HepG2 (cell line): ENCODE measurements around the gene TPO. TPM values are rescaled to one million over a fixed set of nuclear protein-coding genes. Genes with fewer than 3 reads are reported as not detected.

Experiments
- ATAC-seq: fragments of 200-7000 bp; cut with Tn5 transposase; 3 replicates; pipeline ENCODE4 v1.9.1; 2020; ENCODE audit warnings: mild to moderate bottlenecking, moderate library complexity
- BruUV-seq: library from RNA; stranded (reverse); fragments of 400-500 nt; replicated peaks from 2 replicates; lab custom pipeline; 2021; lab: Mats Ljungman, UMichigan
- CTCF ChIA-PET: fragments of 300-600 bp; formaldehyde crosslinking; extraction: SDS; loops from one replicate; lab custom pipeline; 2021; ENCODE audit warnings: low total read pairs, inconsistent platforms, low intra/inter-chr PET ratio; lab: Yijun Ruan, JAX
- POLR2A ChIA-PET: fragments of 350-600 bp; sonication (Branson Sonifier 250); formaldehyde crosslinking; loops from one replicate; lab custom pipeline; 2020; ENCODE audit warnings: antibody characterized with exemption, inconsistent platforms; lab: Yijun Ruan, JAX
- DNase-seq: peaks from one replicate; pipeline ENCODE4 v3.0.0-alpha.2; 2015; ENCODE audit warnings: low spot score
- FAIRE-seq: peaks from 3 replicates; lab custom pipeline; 2011; peaks lifted over from hg19 to GRCh38; lab: Jason Lieb, UNC
- H2AFZ ChIP-seq: one replicate; pipeline ENCODE4 v1.6.1; 2011; ENCODE audit warnings: low read length, inconsistent platforms
- H3K27ac ChIP-seq: fragments of 300-600 bp; 3 replicates; pipeline ENCODE4 v1.8.0; 2011; ENCODE audit warnings: mixed run types, mild to moderate bottlenecking, mixed read lengths, low read length, inconsistent platforms; ENCODE audit not compliant: insufficient read depth; ENCODE audit errors: extremely low read length
- H3K27me3 ChIP-seq, 2 experiments: fragments of 200-600 bp in 1 of 2; 2 replicates in 1 of 2; 3 replicates in 1 of 2; pipeline versions ENCODE4 v1.6.0 to v1.8.0; 2011; ENCODE audit warnings: low read length in 2 of 2, mild to moderate bottlenecking in 2 of 2, moderate library complexity in 2 of 2, inconsistent platforms in 1 of 2; ENCODE audit not compliant: insufficient read depth in 2 of 2, control insufficient read depth in 1 of 2
- H3K36me3 ChIP-seq, 2 experiments: fragments of 200-600 bp in 1 of 2; replicated peaks in 1 of 2; 2 replicates in 1 of 2; 3 replicates in 1 of 2; pipeline versions ENCODE4 v1.5.1 to v1.8.0; 2011; ENCODE audit warnings: low read length in 2 of 2, inconsistent platforms in 1 of 2; ENCODE audit not compliant: insufficient read depth in 2 of 2, control insufficient read depth in 1 of 2
- H3K4me1 ChIP-seq: 2 replicates; pipeline ENCODE4 v1.5.1; 2012; ENCODE audit warnings: low read length, inconsistent platforms; ENCODE audit not compliant: insufficient read depth
- H3K4me2 ChIP-seq: 2 replicates; pipeline ENCODE4 v1.6.0; 2011; ENCODE audit warnings: low read depth, low read length, inconsistent platforms
- H3K4me3 ChIP-seq, 3 experiments: fragments of 200-600 bp in 1 of 3; sonication (generic), shearing (Covaris generic) in 1 of 3; replicated peaks in 1 of 3; 2 replicates each; pipeline ENCODE4 v1.5.1; 2011 to 2016; ENCODE audit warnings: low read length in 3 of 3, inconsistent platforms in 2 of 3, low read depth in 2 of 3, mild to moderate bottlenecking in 2 of 3, control low read depth in 1 of 3, mixed read lengths in 1 of 3; ENCODE audit not compliant: insufficient read depth in 1 of 3
- H3K79me2 ChIP-seq: one replicate; pipeline ENCODE4 v1.6.1; 2011; ENCODE audit warnings: low read length, inconsistent platforms; ENCODE audit not compliant: insufficient read depth
- H3K9ac ChIP-seq: 2 replicates; pipeline ENCODE4 v1.6.0; 2011; ENCODE audit warnings: mild to moderate bottlenecking, low read depth, low read length, inconsistent platforms; ENCODE audit not compliant: insufficient read depth
- H3K9me3 ChIP-seq: 2 replicates; pipeline ENCODE4 v1.5.1; 2012; ENCODE audit warnings: mild to moderate bottlenecking, low read length
- H4K20me1 ChIP-seq: 2 replicates; pipeline ENCODE4 v1.6.0; 2011; ENCODE audit warnings: inconsistent platforms, mild to moderate bottlenecking, low read length, moderate library complexity; ENCODE audit not compliant: insufficient read depth
- BHLHE40 ChIP-seq: IDR thresholded peaks from 2 replicates; pipeline ENCODE4 v1.6.1; 2011; ENCODE audit warnings: low read length, improper control_type of control experiment
- JDP2 ChIP-seq: sonication (generic); formaldehyde crosslinking; IDR thresholded peaks from 2 replicates; pipeline ENCODE4 v1.8.1; 2022; ENCODE audit warnings: missing genetic modification reagents, borderline replicate concordance
- KDM3A ChIP-seq: IDR thresholded peaks from 2 replicates; pipeline ENCODE4 v1.6.1; 2018; ENCODE audit warnings: low read depth, missing compliant biosample characterization
- LBX2 ChIP-seq: sonication (generic); formaldehyde crosslinking; IDR thresholded peaks from 2 replicates; pipeline ENCODE4 v1.5.0; 2020; ENCODE audit warnings: missing genetic modification reagents, mild to moderate bottlenecking, borderline replicate concordance
- PHF5A ChIP-seq: IDR thresholded peaks from one replicate; pipeline ENCODE4 v1.6.1; 2018; ENCODE audit warnings: low read depth, missing genetic modification reagents; ENCODE audit not compliant: unreplicated experiment
- SRF ChIP-seq: IDR thresholded peaks from 2 replicates; pipeline ENCODE4 v1.6.1; 2011; ENCODE audit warnings: mild to moderate bottlenecking, low read depth, low read length, moderate library complexity
- TCF7 ChIP-seq: sonication (generic); IDR thresholded peaks from 2 replicates; pipeline ENCODE4 v1.6.1; 2016; ENCODE audit warnings: antibody characterized with exemption, low read depth
- ZBTB43 ChIP-seq: sonication (generic); formaldehyde crosslinking; conservative IDR thresholded peaks from 2 replicates; pipeline ENCODE4 v1.4.0; 2020; ENCODE audit warnings: missing genetic modification reagents
- ZFAT ChIP-seq: sonication (generic); formaldehyde crosslinking; conservative IDR thresholded peaks from 2 replicates; pipeline ENCODE4 v1.8.1; 2023; ENCODE audit warnings: missing genetic modification reagents, inconsistent platforms
- ZNF709 ChIP-seq: sonication (generic); formaldehyde crosslinking; IDR thresholded peaks from 2 replicates; pipeline ENCODE4 v1.5.0; 2020; ENCODE audit warnings: mild to moderate bottlenecking, missing genetic modification reagents
- WGBS: methylation state at CpG from one replicate; pipeline ENCODE4 v1.1.6; 2017; ENCODE audit warnings: low lambda C conversion rate; 5-methylcytosine and 5-hydroxymethylcytosine counted together
- in situ Hi-C: cut with HindIII; loops from 2 replicates; pipeline ENCODE4 v1.10.0; 2017; ENCODE audit warnings: low pct_unique_long_range_greater_than_20kb; ENCODE audit not compliant: extremely low pct_ligation_motif_present
- intact Hi-C: fragments of 100-400 bp; cut with micrococcal nuclease; formaldehyde crosslinking; loops from one replicate; pipeline ENCODE4 v1.10.0; 2022; ENCODE audit not compliant: unreplicated experiment
- polyA plus RNA-seq, 8 experiments: library from polyadenylated mRNA; depleted of rRNA in 3 of 8; stranded (reverse) in 7 of 8; unstranded in 1 of 8; fragments of >200 nt; fragmentation: Illumina TruSeq in 4 of 8; extraction: Trizol in 4 of 8; gene quantifications; 2 replicates each; pipeline versions ENCODE4 v1.2.1 to v1.2.3, GENCODE V29; 2011 to 2016; ENCODE audit warnings: low read depth in 4 of 8, missing spikeins in 1 of 8, mixed read lengths in 1 of 8; ENCODE audit not compliant: insufficient read depth in 1 of 8
- total RNA-seq, 5 experiments: library from RNA; depleted of rRNA; stranded (reverse); fragments of >200 nt; fragmentation: Illumina TruSeq; extraction: Trizol; gene quantifications; 2 replicates each; pipeline ENCODE4 v1.2.3, GENCODE V29; 2016; ENCODE audit warnings: low read depth in 1 of 5

The TPO gene
- total and polyA plus RNA-seq, 2 of the 13 experiments (the other 11 are each of a cell fraction or from before 2014, with no cell fraction given): not detected

- no peak for DNase-seq
- BruUV-seq: no TSS peak
- H3K9me3 ChIP-seq: no peaks in the 10 kb centered on the region
- TF ChIP-seq ZFAT (CRISPR knock-in tag) (no peak), PHF5A (CRISPR knock-in tag) (no peak), ZNF709 (CRISPR knock-in tag) (no peak), JDP2 (CRISPR knock-in tag) (no peak), SRF (no peak), KDM3A (CRISPR knock-in tag) (no peak), TCF7 (no peak), LBX2 (CRISPR knock-in tag) (no peak), BHLHE40 (no peak), ZBTB43 (CRISPR knock-in tag) (no peak)
- TF ChIP-seq, all 625 proteins: peak for 0
- H3K9ac ChIP-seq: no peak overlapping the region
- H3K4me1 ChIP-seq: no peaks in the 10 kb centered on the region
- no peak overlapping the region for H3K4me2 ChIP-seq
- intact Hi-C loops (no loop called here), in situ Hi-C loops (no loop called here)
- no peak for ATAC-seq
- WGBS: 13% methylated on average over 9 of the region's 9 CpGs
- H3K79me2 ChIP-seq: no peaks in the 10 kb centered on the region
- H3K36me3 ChIP-seq: no peaks in the 10 kb centered on the region
- ChIA-PET POLR2A (no interaction called here), CTCF (no interaction called here)
- no peak overlapping the region for H3K27ac ChIP-seq
- peaks cover 5 to 79% of the 10 kb centered on the region in 2 experiments; a peak in 4 of 5 replicates for H3K27me3 ChIP-seq
- H2AFZ ChIP-seq: no peak overlapping the region
- FAIRE-seq: no peak
- H3K4me3 ChIP-seq: no peak overlapping the region
- H4K20me1 ChIP-seq: no peaks in the 10 kb centered on the region
Observed at GRCh38 chr2:1494906-1495305, 81.6 kb downstream of the TPO start.
